Activated CD8-positive, alpha-beta memory T cell treated with anti-CD3 and anti-CD28 coated beads, Interleukin-2, amount 50 U/mL, for 4 hours (primary cell): ENCODE data around the gene ST3GAL2.

Experiments used
- DNase-seq: peaks from one replicate; pipeline ENCODE4 v3.0.0-alpha.2; 2020

ST3GAL2 gene

DNA sequence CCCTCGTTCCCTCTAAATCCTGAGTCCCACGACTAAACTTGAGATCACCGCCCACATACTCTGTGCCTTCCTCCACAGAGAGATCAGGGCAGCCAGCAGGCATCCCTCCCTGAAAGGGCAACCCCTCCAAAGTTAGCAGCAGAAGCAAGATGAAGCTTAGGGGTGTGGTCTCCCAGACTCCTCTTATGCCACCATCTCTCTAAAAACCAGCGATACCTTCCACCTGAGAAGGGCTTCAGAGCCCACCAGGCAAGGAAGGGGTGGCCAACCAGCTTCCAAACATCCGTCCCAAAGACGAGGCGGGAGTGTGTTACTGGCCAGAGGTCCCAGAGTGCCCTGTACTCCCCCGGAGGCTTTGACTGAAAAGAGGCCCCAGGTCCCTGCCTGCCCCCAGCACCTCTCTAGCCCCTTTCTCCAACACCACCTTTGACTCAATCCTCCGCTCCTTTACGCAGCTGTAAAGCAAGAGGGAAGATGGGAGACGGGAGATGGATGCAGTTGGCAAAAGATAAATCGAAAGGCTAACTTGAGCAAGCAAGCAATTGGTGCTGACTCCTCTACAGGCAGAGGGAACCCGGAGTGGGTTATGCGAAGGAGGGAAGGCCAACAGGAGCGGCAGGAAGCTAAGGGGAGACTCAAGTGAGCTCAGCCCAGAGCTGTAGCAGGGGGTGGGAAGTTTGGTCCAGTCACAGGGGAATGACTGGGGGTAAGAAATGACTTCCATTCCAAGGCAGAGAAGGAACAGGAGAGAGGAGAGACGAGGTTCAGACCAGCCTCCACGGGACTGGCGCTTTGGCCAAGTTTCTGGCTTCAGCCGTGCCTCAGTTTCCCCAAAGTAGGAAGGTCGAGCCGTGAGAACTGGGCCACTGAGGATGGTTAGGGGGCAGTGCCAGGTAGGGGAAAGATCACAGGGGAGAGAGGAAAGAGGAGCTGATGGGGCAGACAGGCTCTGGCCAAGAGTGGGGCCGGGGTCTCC lies 1.0 kb downstream of the ST3GAL2 start:
- DNase-seq: no peak

DNA sequence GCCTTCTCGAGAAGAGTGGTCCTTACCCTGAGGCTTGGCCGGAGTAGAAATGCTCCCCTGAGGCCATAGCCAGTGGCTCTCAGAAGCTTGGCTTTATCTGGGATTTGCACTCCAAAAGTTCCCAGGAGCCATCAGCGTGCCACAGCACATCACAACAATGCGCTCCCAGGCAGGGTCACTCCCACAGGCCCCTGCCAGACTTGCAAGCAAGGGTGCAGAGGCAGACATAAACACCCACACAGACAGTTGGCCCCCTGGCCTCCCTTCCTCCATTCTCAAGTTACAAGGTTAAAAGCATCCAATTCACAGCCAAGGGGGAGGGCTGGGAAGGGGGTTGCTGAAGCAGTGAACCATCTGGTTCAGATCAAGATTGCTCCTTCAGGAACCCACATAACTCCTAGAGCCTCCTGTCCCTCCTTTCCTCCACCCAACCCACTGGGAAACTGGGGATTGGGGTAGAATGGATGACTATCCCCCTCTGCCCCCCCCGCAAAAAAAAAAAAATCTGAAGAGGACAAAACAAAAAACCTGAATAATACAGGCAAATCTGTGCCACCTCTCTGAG lies 1.8 kb downstream of the ST3GAL2 start:
- no peak for DNase-seq

DNA sequence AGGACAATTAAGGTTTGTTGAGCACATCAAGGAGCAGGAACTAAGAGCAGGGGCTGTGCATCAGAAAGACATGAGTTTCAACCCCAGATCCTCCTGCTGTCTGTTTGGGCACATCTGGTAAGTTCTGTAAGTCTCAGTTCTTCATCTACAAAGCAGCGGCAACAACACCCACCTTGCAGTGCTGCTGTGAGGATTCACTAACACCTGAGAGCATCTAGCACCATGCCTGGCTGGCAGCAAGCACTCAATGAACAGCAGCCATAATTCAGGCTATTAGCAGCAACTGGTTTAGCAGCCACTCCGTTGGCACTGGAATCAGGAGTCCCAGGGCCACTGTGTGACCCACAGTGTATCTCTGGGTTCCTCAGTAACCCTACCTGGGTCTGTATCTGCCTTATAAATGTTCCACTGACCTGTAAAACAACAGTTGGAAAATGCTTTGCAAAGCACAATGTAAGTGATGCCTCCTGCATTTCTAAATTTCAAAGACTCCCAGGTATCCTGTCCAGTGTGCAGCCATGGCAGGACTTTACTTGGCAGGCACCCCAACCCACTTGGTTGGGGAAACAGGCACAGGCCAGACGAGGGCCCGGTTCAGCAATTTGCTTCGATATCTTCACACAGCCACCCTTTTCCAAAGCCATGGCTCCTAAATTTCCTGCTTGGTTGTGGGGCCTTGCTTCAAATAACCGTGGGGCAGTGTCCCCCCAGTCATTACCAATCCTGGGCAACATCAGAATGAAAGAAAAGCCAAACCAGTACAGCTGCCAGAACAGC lies 4.2 kb downstream of the ST3GAL2 start:
- DNase-seq: no peak

DNA sequence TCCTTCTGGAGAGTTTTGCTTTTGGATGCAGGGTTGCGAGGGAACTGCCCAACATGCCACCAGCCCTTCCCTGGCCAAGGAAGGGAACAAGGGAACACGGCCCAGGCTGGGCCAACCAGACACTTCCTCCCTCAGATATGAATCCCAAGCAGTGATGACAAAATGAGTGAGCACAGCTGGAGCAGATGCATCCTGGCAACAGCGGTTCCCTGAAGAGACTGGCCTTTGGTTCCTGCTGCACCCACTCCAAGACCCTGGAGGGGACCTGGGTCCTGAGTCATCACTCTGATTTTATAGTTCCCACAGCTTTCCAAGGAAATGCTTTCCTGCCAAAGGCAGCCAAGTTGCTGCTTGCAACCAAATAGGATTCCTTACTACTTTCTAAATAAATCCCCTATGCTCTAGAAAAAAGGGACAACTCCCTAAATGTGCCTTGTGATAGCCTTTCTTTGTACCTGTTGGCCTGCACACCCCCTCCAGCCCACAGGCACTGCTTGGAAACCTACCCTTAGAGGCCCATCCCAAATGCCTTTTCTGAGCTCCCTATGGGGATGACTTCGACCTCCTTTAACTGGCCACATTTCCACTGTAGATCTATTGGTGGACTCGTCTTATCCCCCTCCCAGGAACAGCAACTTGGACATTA lies 5.3 kb downstream of the ST3GAL2 start:
- no peak for DNase-seq

DNA sequence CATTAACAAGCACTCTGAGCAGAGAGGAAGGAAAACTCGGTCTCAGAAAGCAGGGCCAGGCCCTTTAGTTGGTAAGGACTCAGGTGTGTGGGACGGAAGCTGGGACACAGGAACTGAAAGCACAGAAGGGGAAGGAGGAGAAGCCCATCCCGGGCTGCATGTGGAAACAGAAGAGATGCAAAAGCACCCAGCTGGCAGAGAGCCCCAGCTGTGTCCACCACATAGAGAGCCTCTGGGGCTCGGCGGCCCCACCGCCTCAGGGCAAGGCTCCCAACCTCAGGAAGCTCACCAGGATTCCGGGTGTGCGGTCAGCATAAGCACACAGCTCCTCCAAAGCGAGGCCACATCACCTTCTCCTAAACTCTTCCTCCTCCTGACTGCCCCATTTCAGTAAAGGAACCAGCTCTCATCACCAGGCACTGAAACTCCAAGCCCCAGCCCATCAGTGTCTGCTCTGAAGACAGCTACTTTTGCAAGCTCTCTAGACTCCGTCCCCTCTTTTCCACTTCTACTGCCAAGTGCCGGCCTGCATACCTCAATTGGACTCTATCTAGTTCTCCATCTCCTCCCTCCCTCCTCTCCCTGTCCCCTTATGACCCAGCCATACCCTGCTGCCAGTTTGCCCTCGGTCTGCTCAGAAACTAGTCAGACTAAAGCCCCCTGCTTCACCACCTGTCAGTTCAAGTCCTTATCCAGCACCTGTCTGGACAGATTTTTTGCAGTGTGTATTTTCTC lies 6.0 kb downstream of the ST3GAL2 start:
- DNase-seq: no peak

DNA sequence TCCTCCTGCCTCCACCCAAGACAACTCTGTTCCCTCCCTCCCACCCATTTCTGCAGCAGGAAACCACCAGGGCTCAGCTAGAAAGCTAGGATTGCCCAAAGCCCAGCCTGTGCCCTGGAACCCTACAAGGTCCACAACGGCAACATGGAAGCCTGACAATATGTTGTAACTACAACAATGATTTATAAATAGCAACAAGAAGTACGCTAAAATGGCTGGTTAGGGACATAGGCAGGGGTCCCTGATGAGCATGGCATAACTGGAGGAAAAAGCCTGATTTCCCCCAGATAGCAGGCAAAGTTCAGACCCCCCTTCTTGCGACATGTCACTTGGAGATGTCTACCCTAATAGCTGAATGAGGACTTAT lies 6.6 kb downstream of the ST3GAL2 start:
- no peak for DNase-seq

DNA sequence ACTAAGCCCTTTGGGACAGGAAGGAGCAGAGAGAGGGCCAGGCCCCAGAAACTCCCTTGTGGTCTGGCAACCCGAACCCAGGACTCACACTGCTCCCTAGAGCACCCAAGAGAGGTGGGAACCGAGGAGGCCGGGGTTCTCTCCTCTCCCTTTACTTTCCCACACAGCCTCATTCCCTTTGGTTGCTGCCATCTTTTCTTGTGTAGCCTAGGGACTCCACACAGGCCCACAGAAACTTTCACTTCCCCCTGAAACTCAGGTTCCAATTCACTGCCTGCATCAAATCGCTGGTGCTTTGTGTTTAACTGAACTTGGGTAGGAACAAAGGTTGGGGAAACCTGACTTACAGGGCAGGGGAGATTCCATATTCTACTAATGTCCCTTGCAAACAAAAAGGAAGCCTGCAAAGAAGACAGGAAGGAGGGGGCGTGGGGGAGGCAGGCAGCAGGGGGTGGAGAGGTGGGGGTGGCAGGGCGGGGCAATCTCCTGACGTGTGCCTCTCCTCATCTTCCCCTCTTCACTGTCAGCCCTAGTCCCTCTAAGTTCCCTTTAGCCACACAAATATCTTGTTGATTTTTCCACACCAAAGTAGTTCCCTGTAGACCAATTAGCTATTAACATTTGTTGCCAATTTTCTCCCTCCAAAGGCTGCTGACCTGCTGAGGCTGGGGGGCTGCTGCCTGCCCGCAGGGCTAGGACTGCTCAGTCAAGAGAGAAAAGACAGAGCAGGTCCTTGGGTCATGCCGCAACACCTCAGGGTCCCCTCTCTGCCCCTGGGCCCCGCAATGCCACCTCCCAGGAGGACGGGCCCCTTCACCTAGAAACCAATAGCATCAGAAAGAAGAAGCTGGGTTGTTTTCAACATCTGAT lies 8.0 kb downstream of the ST3GAL2 start:
- peak; percentile 66 for DNase-seq

DNA sequence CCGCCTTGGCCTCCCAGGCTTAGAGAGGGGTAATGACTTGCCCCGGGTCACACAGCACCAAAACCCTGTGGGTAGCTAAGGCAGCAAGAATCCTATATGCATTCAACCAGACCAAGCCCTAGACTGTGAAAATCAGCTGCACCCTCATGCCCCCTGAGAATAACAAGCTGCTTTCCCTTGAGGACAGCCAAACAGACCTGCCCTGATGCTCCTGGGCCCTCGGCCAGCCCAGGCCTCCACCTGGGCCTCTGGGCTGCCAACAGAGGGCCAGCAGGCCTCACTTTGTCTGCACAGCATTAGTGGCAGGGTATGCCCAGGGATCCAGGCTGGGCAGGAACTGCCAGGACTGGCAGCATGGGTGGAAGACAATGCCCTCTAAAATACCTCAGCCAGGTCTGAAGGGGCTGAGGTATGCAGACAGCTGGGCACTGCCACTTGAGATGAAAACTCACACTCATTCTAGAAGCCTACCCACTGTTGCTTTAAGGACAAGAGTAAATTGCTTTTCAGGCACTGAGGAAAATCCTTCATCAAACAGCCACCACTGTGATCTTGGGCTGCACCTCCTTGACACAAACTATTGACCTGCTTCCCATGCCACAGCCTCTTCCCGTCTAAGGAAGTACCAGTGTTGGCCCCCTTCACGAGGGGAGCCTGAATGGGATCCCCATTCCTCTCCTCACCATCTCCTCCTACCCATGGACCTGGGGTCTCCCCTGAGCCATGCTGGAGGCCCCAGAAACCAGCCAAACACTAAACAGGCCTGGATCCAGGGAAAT lies 8.8 kb downstream of the ST3GAL2 start:
- DNase-seq: no peak

DNA sequence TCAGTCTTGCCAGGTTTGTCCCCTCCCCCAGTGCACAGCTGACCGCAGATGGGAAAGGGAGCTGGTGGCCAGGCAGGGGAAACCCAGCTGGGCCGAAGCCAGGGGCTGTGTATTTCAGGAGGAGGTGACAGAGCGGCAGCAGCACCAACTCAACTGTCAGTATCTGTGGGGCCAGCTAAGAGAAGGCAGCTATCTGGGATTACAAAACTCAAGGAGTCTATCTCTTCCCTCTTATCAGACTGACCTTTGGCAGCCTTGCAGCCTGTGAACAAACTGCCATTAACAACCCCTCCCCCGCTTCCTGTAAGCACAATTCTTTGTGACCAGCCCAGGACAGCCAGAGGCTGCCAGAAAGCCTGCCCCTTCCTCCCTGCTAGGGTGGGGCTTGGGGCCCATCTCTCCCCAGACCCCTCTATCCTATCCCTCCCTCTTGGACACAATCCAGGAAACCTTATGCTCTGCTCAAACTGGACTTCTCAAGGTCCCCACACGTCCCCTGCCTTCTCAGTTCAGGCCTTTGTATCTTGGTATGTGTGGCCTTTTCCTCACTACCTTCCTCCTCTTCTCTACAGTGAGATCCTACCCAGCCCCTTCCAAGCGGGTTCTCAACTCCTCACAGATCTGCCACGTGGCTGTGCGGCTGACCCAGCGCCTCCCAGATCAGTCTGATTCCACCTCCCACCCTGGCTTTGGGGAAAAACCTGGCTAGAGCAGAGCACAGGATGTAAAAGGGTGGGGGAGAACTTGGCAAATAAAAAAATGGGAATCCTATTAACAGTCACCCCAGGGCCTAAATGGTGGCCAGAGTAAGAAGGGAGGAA lies 10.5 kb downstream of the ST3GAL2 start:
- peak; percentile 50 for DNase-seq

DNA sequence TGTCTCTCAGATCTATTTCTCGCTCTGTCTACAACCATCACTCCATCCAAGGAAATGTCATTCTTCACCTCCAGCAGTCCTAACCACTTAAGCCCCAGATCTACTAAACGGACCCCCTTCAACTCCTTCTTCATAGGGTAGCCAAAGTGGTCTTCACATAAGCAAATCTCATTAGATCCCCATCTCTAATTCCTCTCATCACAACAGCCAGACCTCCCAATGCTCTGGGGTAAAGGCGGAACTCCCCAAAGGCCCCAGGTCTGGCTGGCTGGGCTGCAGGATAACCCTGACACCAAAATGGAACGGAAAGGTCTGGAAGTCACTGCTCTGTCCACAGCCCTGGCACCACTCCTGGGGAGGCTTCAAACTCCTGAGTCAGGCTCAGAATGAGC lies 11.1 kb downstream of the ST3GAL2 start:
- DNase-seq: no peak

DNA sequence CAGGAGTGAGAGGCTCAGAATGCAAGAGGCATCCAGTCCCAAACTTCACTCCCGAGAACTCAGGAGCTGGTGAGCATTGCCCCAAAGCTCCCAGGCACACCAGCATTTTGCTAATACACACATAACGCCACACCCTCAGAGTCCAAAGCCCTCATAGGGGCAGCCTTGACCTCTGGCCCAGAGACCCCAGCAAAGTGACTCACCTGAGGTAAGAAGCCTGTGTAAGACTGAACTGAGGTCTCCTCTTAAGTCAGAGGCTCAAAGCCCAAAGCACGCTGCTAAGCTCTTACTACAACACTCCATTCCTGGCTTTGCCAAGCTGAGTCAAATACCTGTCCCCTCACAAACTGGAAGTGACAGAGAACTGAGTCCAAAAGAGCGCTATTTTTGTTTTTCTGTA lies 16.4 kb downstream of the ST3GAL2 start:
- DNase-seq: no peak

DNA sequence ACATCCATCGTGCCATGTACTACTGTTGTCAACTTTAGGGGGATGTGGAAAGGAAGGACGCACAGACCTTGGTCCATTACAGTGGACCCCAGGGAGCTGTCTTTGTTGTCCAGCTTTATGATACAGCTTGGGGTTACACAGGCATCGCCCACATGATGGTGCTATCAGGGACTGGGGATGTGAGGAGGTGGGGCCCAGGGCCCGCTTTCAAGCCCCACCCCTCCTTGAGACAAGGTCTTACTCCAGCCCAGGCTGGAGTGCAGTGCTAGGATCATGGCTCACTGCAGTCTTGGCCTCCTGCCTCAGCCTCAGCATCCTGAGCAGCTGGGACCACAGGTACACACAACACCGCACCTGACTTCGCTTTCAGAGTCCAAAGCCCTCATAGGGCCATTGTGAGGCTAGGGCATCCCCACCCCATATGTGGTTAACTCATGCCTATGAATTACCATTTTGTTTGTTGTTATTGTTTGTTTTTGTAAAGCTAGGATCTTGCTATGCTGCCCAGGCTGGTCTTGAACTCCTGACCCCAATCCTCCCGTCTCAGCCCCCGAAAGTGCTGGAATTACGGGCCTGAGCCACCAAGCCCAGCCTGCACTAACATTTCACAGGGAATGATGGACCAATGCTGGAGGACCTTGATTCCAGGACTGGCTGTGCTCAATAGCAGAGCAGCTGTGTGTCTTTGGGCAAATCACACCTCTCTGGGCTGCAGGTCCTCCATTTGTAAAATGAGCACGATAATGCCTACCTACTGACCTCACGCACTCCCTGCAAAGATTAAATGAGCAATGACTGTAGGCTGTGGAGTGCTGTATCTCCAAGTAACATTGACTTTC lies 17.2 kb downstream of the ST3GAL2 start:
- no peak for DNase-seq

DNA sequence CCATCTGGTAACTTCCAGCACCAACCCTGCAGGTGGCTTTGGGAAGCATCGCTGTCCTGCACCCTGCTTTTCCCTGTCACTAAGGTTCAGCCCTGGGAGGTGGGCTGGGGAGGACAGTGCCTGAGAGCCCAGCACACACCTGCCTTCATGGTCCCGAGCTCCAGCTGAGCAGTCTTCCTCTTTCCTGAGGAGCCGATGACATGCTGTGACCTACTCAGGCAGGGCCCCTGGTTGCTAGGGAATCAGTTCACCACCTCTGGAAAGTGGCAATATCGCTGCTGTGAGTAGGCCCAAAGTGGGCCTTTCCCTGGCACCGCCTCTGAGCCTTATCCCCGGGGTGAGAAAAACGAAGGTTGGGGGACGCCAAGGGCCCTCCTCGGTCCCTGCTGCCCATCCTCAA lies 17.9 kb downstream of the ST3GAL2 start:
- DNase-seq: no peak

DNA sequence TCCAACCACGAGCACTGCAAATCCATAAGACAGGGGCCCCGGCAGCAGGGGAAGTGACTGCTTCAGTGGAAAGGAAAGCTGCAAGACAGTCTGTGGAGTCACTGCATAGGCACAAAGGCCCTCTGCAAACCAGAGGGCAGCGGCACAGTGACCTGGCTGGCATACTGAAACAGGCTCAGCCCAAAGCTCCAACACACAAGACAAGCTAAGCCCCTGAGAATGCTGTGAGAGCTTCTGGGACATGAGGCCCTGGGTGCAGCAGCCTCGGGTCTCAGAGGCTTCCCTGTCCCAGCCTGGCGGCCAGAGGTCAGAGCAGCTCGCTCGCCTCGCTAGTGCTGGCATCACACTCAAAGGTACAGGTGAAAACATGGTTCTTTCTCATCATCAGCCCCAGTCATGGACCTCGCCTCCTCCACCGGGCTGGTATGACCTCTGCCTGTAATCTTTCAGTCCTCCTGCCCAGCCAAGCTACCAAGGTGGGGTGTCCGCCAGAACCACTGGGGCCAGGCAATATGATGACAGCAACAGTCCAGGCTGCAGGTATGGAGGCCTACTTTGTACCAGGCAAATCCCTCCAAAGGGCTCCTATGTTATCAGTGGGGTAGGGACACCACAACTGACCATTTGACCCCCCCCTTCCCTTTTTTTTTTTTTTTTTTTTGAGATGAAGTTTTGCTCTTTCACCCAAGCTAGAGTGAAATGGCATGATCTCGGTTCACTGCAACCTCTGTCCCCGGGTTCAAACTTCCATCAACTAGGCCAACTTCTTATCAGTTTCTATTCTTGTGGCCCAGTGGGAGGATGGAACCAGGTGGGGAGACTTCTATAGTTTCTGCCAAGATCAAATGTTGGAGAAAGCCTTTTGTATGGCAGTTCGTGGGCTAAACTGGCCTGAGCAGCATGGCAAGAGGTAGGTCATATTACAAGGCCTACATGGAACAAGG lies 19.2 kb downstream of the ST3GAL2 start:
- no peak for DNase-seq

DNA sequence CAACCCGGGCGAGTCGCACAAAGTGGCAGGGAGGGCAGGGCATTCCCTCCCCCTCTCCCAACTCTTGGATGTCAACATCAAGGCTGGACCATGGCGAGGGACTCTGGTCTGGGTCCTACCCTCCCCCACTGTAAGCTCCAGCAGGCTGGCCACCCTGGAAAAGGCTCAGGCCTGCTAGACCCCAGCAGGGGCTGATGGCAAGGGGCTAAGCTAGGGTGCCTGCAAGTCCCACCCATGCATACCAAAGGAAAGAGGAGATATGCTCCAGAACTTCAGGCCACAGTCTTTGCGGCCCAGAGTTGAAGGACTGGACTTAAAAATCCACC lies 19.9 kb downstream of the ST3GAL2 start:
- no peak for DNase-seq

DNA sequence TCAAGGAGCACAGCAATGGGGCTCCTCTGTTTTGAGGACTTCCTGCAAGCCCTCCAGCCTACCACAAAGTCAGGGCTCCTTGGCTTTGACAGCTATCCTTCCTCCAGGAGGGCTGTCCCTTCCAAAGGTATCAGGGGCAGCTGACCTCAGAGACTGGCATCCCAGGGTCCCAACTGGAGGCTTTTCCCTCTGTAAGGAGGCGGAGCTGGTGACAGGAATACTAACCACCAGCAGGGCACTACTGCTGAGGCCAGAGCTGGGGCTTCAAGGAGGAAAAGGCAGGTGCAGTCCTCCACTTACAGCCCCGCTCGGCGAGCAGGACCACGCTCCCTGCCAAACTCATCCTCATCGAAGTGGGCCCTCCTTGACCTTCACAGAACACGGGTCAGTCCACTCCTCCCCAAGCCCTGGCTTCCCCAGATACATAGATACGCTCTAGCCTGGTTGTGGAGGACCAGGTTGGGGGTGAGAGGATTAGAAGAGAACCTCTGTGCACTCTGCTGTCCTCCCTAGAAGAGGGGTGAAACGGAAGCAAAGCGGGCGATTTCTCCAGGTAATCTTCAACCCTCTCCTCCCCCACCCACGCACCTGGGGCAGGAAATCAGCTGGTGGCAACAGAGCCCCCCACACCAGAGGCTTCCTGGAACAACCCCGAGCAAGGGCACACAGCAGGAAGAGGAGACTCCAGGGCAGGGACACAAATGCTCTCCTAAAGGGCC lies 20.5 kb downstream of the ST3GAL2 start:
- peak; percentile 39 for DNase-seq

DNA sequence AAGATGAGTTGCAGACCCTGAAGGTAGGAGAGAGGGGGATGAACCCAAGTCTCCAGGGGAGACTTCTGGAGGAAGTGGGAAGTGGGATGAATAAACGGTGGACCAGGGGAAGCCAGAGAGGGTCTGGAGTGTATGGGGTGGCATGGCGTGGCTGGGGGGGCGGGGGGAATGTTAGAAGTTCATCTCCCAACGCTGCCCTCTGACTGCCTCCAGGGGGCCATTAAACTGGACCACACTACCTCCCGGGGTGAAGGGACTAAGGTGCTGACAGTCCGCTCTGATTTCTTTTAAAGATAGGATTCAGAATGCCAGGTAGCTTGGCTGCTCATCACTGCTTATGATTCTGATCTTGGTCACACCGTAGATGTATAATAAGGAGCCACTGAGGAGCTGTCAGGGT lies 21.2 kb downstream of the ST3GAL2 start:
- DNase-seq: no peak
